Parathyroid adenoma (tissue), 2 donors: ENCODE measurements around the gene DCHS2.

Source experiments
- H2AFZ ChIP-seq: fragments of 300-600 bp; sonication (generic); one replicate; pipeline ENCODE4 v1.7.0; 2017; ENCODE audit warnings: antibody characterized with exemption, mild to moderate bottlenecking
- H3K27ac ChIP-seq: fragments of 300-600 bp; sonication (generic); one replicate; pipeline ENCODE4 v1.7.0; 2017
- H3K27me3 ChIP-seq: fragments of 300-600 bp; sonication (generic); one replicate; pipeline ENCODE4 v1.7.0; 2017; ENCODE audit warnings: low read length; ENCODE audit not compliant: control insufficient read depth, insufficient read depth
- H3K36me3 ChIP-seq: fragments of 300-600 bp; sonication (generic); one replicate; pipeline ENCODE4 v1.7.0; 2017; ENCODE audit warnings: low read length; ENCODE audit not compliant: control insufficient read depth, insufficient read depth
- H3K4me1 ChIP-seq: fragments of 300-600 bp; sonication (generic); one replicate; pipeline ENCODE4 v1.7.0; 2017; ENCODE audit warnings: control low read depth
- H3K4me2 ChIP-seq: fragments of 300-600 bp; sonication (generic); one replicate; pipeline ENCODE4 v1.7.0; 2017; ENCODE audit warnings: low read length
- H3K4me3 ChIP-seq: fragments of 300-600 bp; sonication (generic); one replicate; pipeline ENCODE4 v1.7.0; 2017; ENCODE audit warnings: low read depth, low read length
- H3K79me2 ChIP-seq: fragments of 300-600 bp; sonication (generic); one replicate; pipeline ENCODE4 v1.7.0; 2017; ENCODE audit warnings: control low read depth
- H3K9ac ChIP-seq: fragments of 300-600 bp; sonication (generic); one replicate; pipeline ENCODE4 v1.7.0; 2017; ENCODE audit warnings: mild to moderate bottlenecking
- H3K9me3 ChIP-seq: fragments of 300-600 bp; sonication (generic); one replicate; pipeline ENCODE4 v1.7.0; 2017; ENCODE audit warnings: low read length; ENCODE audit not compliant: control insufficient read depth
- CTCF ChIP-seq: fragments of 300-600 bp; sonication (generic); IDR thresholded peaks from one replicate; pipeline ENCODE4 v1.7.0; 2017; ENCODE audit warnings: antibody characterized with exemption, mild to moderate bottlenecking
- donor health status: primary hyperparathyroidism.

DCHS2 gene

GRCh38 chr4:154305616-154306015 lies 186.0 kb downstream of the DCHS2 start:
- no peak overlapping the region for H3K4me3 ChIP-seq
- no peak overlapping the region for H2AFZ ChIP-seq
- no peaks in the 10 kb centered on the region for H3K9me3 ChIP-seq
- no peaks in the 10 kb centered on the region for H3K4me1 ChIP-seq
- H3K79me2 ChIP-seq, result no peaks in the 10 kb centered on the region
- no peak overlapping the region for H3K27ac ChIP-seq
- H3K36me3 ChIP-seq, result no peaks in the 10 kb centered on the region
- TF ChIP-seq CTCF, result no peak
- H3K4me2 ChIP-seq, result no peak overlapping the region
- H3K27me3 ChIP-seq, result no peaks in the 10 kb centered on the region
- no peak overlapping the region for H3K9ac ChIP-seq

- Histone ChIP-seq H3K36me3 (no peaks in the 10 kb centered on the region), H3K4me1 (no peaks in the 10 kb centered on the region), H3K9ac (no peak overlapping the region), H3K9me3 (no peaks in the 10 kb centered on the region), H3K4me2 (no peak overlapping the region), H3K4me3 (no peak overlapping the region), H2AFZ (no peak overlapping the region), H3K27me3 (no peaks in the 10 kb centered on the region), H3K27ac (no peak overlapping the region), H3K79me2 (no peaks in the 10 kb centered on the region)
- TF ChIP-seq CTCF, result no peak
Observed at GRCh38 chr4:154304679-154305078, 186.9 kb downstream of the DCHS2 start.

GRCh38 chr4:154294652-154295350 lies 196.8 kb downstream of the DCHS2 start:
- no peaks in the 10 kb centered on the region for H3K27me3 ChIP-seq
- TF ChIP-seq CTCF, result no peak
- H3K9ac ChIP-seq, result no peak overlapping the region

GRCh38 chr4:154293427-154293826 lies 198.2 kb downstream of the DCHS2 start:
- Histone ChIP-seq H3K27ac (no peak overlapping the region), H3K4me1 (no peaks in the 10 kb centered on the region), H3K36me3 (no peaks in the 10 kb centered on the region), H3K4me2 (no peak overlapping the region), H3K9me3 (no peaks in the 10 kb centered on the region), H3K9ac (no peak overlapping the region), H3K27me3 (no peaks in the 10 kb centered on the region), H2AFZ (no peak overlapping the region), H3K4me3 (no peak overlapping the region), H3K79me2 (no peaks in the 10 kb centered on the region)
- TF ChIP-seq CTCF, result no peak

More at GRCh38 chr4:154294652-154295350, 196.8 kb downstream of the DCHS2 start:
- no peak overlapping the region for H3K27ac ChIP-seq
- H3K79me2 ChIP-seq, result no peaks in the 10 kb centered on the region
- H3K36me3 ChIP-seq, result no peaks in the 10 kb centered on the region
- no peaks in the 10 kb centered on the region for H3K4me1 ChIP-seq
- no peak overlapping the region for H3K4me3 ChIP-seq
- no peaks in the 10 kb centered on the region for H3K9me3 ChIP-seq
- H3K4me2 ChIP-seq, result no peak overlapping the region
- H2AFZ ChIP-seq, result no peak overlapping the region

GRCh38 chr4:154292589-154292988 lies 199.0 kb downstream of the DCHS2 start:
- no peak for TF ChIP-seq CTCF
- Histone ChIP-seq H3K4me3 (no peak overlapping the region), H3K9me3 (no peaks in the 10 kb centered on the region), H3K4me1 (no peaks in the 10 kb centered on the region), H3K79me2 (no peaks in the 10 kb centered on the region), H3K27ac (no peak overlapping the region), H3K27me3 (no peaks in the 10 kb centered on the region), H3K36me3 (no peaks in the 10 kb centered on the region), H3K4me2 (no peak overlapping the region), H2AFZ (no peak overlapping the region), H3K9ac (no peak overlapping the region)
